ENCODE results near the gene ZNF260.
A peak's percentile ranks its signal among the peaks of the same experiment; 100 is the strongest.

ZNF260 gene

GRCh38 chr19:36489118-36489919 lies 38.8 kb downstream of the ZNF260 start, which contains the start of gene ZNF566:
Gene ZNF566, minus strand, starts transcription at chr19:36489561. Its CDS starts 13,004 bp downstream, at chr19:36476557.
- DNase-seq, result peak; percentile 95

- no peak for DNase-seq
These were observed 39.3 kb downstream of the ZNF260 start for GRCh38 chr19:36488846-36489117.

- DNase-seq, result no peak
These were observed 39.8 kb downstream of the ZNF260 start for GRCh38 chr19:36488118-36488845.

GRCh38 chr19:36483653-36484052 lies 44.4 kb downstream of the ZNF260 start:
- no peak for DNase-seq

- no peak for DNase-seq
These were observed 45.2 kb downstream of the ZNF260 start for GRCh38 chr19:36482876-36483275.

All from right forelimb (tissue), 1 donor.